ENCODE data around the gene TTC24. TPM values are rescaled to one million over a fixed set of nuclear protein-coding genes. Genes with fewer than 3 reads are reported as not detected.

The TTC24 gene
- total and polyA plus RNA-seq, 2 experiments from 2014 or later, result not detected

DNA sequence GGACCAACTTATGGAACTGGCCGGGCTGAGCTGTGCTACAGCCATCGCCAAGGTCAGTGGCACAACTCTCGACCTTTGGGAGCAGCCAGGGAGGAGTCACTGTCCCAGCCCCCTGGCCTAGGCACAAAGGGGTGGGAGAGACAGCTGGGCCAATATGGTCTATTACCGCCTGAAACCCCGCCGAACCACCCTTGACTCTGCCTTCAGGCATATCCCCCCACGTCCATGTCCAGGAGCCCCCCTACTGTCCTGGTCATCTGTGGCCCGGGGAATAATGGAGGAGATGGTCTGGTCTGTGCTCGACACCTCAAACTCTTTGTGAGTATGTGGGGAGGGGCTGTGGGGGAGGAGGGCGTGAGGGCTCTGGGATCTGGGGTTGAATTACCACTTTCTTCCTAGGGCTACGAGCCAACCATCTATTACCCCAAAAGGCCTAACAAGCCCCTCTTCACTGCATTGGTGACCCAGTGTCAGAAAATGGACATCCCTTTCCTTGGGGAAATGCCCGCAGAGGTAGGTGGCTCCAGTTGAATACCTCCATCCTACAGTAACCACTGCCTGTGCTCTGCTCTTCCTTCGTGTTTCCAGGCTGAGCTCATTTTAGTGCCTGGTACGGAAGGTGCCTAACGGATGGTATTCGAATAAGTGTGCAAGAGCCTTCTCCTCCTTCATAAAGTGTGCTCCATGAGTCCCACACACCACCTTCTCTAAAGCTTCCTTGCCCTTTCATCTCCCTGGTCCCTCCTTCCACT is 12.8 kb downstream of the TTC24 start:
- Histone ChIP-seq H3K4me2 (peak overlapping the region; percentile 91), H2AFZ (peak overlapping the region; percentile 89)

DNA sequence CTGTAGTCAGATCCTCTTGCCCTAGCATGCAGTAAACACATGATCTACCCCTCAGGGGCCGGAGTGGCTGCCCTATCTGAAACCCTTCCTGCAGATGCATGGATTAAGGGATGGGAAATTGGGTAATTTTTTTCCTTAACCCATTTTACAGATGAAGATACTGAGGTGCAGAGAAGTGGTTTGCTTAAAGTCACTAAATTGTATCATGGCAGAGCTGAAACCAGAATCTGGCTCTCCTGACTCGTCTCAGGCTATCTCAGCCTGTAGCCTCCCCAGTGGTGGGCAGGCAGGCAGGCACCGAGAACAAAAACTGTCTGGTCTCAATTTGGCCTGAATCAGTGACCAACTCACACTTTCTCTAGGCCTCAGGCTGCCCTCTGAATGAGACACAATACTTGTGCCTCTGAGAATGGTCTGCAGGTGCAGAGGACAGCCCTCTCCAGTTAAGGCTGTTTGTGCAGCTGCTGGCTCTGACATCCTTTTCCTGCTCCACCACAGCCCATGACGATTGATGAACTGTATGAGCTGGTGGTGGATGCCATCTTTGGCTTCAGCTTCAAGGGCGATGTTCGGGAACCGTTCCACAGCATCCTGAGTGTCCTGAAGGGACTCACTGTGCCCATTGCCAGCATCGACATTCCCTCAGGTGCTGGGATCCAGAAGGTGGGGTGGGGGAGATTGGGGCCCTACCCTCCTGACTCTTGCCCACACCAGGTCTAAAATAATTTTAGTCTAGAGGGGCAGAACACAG is 13.6 kb downstream of the TTC24 start:
- Histone ChIP-seq H3K27ac (no peak overlapping the region), H3K27me3 (no peaks in the 10 kb centered on the region), H3K36me3 (replicated peaks; ENCODE audit: insufficient read depth, low read depth) (no peaks in the 10 kb centered on the region), H3K4me2 (peak overlapping the region; percentile 91), H3K79me2 (peaks cover 12% of the 10 kb centered on the region), H3K9me3 (ENCODE audit: low read depth) (no peaks in the 10 kb centered on the region), H3K4me3 (no peak overlapping the region), H4K20me1 (ENCODE audit: insufficient read depth, poor library complexity, severe bottlenecking) (no peaks in the 10 kb centered on the region), H2AFZ (no peak overlapping the region), H3K9me2 (replicated peaks; ENCODE audit: insufficient read depth) (no peaks in the 10 kb centered on the region), H3K4me1 (ENCODE audit: insufficient read depth) (peaks cover 3% of the 10 kb centered on the region)
- DNase-seq (ENCODE audit: low spot score), result no peak
- WGBS (ENCODE audit: low lambda C conversion rate, missing lambda C conversion rate), result 98% methylated on average over 8 of the region's 8 CpGs
- no peak for TF ChIP-seq EZH2 (IDR thresholded peaks at IDR 0.05; ENCODE audit: borderline replicate concordance)
- TF ChIP-seq, protein P1, sequence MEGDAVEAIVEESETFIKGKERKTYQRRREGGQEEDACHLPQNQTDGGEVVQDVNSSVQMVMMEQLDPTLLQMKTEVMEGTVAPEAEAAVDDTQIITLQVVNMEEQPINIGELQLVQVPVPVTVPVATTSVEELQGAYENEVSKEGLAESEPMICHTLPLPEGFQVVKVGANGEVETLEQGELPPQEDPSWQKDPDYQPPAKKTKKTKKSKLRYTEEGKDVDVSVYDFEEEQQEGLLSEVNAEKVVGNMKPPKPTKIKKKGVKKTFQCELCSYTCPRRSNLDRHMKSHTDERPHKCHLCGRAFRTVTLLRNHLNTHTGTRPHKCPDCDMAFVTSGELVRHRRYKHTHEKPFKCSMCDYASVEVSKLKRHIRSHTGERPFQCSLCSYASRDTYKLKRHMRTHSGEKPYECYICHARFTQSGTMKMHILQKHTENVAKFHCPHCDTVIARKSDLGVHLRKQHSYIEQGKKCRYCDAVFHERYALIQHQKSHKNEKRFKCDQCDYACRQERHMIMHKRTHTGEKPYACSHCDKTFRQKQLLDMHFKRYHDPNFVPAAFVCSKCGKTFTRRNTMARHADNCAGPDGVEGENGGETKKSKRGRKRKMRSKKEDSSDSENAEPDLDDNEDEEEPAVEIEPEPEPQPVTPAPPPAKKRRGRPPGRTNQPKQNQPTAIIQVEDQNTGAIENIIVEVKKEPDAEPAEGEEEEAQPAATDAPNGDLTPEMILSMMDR (IDR thresholded peaks at IDR 0.05; ENCODE audit: poor library complexity), result no peak
- no peak for TF ChIP-seq EZH2phosphoT487 (IDR thresholded peaks at IDR 0.05; ENCODE audit: low read depth, severe bottlenecking, unreplicated experiment)

More for the DNA sequence above, 12.8 kb downstream of the TTC24 start:
- Histone ChIP-seq H3K9me3 (ENCODE audit: low read depth) (no peaks in the 10 kb centered on the region), H3K4me1 (ENCODE audit: insufficient read depth) (peaks cover 3% of the 10 kb centered on the region), H3K79me2 (peaks cover 12% of the 10 kb centered on the region), H3K27me3 (no peaks in the 10 kb centered on the region), H4K20me1 (ENCODE audit: insufficient read depth, poor library complexity, severe bottlenecking) (no peaks in the 10 kb centered on the region), H3K9me2 (replicated peaks; ENCODE audit: insufficient read depth) (no peaks in the 10 kb centered on the region), H3K36me3 (replicated peaks; ENCODE audit: insufficient read depth, low read depth) (no peaks in the 10 kb centered on the region), H3K4me3 (peak overlapping the region; percentile 98), H3K27ac (peak overlapping the region; percentile 92)
- 55% methylated on average over 16 of the region's 16 CpGs for WGBS (ENCODE audit: low lambda C conversion rate, missing lambda C conversion rate)
- no peak for TF ChIP-seq EZH2phosphoT487 (IDR thresholded peaks at IDR 0.05; ENCODE audit: low read depth, severe bottlenecking, unreplicated experiment)
- no peak for TF ChIP-seq EZH2 (IDR thresholded peaks at IDR 0.05; ENCODE audit: borderline replicate concordance)
- TF ChIP-seq, protein P1 (IDR thresholded peaks at IDR 0.05; ENCODE audit: poor library complexity), result no peak
- DNase-seq (ENCODE audit: low spot score), result no peak

DNA sequence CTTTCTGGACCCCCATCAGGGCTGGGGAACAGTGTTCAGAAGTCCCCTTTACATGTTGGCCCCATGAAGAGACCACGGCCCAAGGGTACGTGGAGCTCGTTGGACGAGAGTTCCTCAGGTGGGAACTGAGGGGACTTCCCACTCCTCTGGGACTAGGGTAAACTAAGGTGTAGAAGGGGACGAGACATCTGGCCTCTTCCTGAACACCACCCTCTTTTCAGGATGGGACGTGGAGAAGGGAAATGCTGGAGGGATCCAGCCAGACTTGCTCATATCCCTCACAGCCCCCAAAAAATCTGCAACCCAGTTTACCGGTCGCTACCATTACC is 14.1 kb downstream of the TTC24 start:
- Histone ChIP-seq H3K27ac (no peak overlapping the region), H3K4me2 (no peak overlapping the region), H3K4me3 (no peak overlapping the region), H3K36me3 (replicated peaks; ENCODE audit: insufficient read depth, low read depth) (no peaks in the 10 kb centered on the region), H3K79me2 (peaks cover 12% of the 10 kb centered on the region), H3K9me2 (replicated peaks; ENCODE audit: insufficient read depth) (no peaks in the 10 kb centered on the region), H2AFZ (no peak overlapping the region), H4K20me1 (ENCODE audit: insufficient read depth, poor library complexity, severe bottlenecking) (no peaks in the 10 kb centered on the region), H3K9me3 (ENCODE audit: low read depth) (no peaks in the 10 kb centered on the region), H3K27me3 (no peaks in the 10 kb centered on the region), H3K4me1 (ENCODE audit: insufficient read depth) (peaks cover 3% of the 10 kb centered on the region)
- TF ChIP-seq EZH2phosphoT487 (IDR thresholded peaks at IDR 0.05; ENCODE audit: low read depth, severe bottlenecking, unreplicated experiment), result no peak
- TF ChIP-seq, protein P1 (IDR thresholded peaks at IDR 0.05; ENCODE audit: poor library complexity), result no peak
- TF ChIP-seq EZH2 (IDR thresholded peaks at IDR 0.05; ENCODE audit: borderline replicate concordance), result no peak
- DNase-seq (ENCODE audit: low spot score), result no peak
- 96% methylated on average over 8 of the region's 8 CpGs for WGBS (ENCODE audit: low lambda C conversion rate, missing lambda C conversion rate)

Data from hepatocyte (in vitro differentiated cells).